Activated naive CD4-positive, alpha-beta T cell treated with anti-CD3 and anti-CD28 coated beads, Interleukin-2, amount 50 U/mL, for 24 hours (primary cell): ENCODE data around the gene HTR1B.

Experiments
- H3K27ac Mint-ChIP-seq: one replicate; pipeline ENCODE4 v1.8.0; 2021; ENCODE audit warnings: mild to moderate bottlenecking, mixed read lengths
- H3K27me3 Mint-ChIP-seq: one replicate; pipeline ENCODE4 v1.8.0; 2021; ENCODE audit warnings: mixed read lengths
- H3K36me3 Mint-ChIP-seq: one replicate; pipeline ENCODE4 v1.8.0; 2021; ENCODE audit warnings: mixed read lengths
- H3K4me1 Mint-ChIP-seq: one replicate; pipeline ENCODE4 v1.8.0; 2021; ENCODE audit warnings: mixed read lengths
- H3K4me3 Mint-ChIP-seq: one replicate; pipeline ENCODE4 v1.8.0; 2021; ENCODE audit warnings: mild to moderate bottlenecking, mixed read lengths
- H3K9me3 Mint-ChIP-seq: one replicate; pipeline ENCODE4 v1.8.0; 2021; ENCODE audit warnings: mixed read lengths

Gene HTR1B

GRCh38 chr6:77430504-77430903 lies 32.8 kb downstream of the HTR1B start:
- Mint-ChIP-seq H3K4me1 (no peaks in the 10 kb centered on the region), H3K9me3 (no peaks in the 10 kb centered on the region), H3K27ac (no peak overlapping the region), H3K4me3 (no peak overlapping the region), H3K36me3 (no peaks in the 10 kb centered on the region), H3K27me3 (no peaks in the 10 kb centered on the region)

- Mint-ChIP-seq H3K9me3 (no peaks in the 10 kb centered on the region), H3K36me3 (no peaks in the 10 kb centered on the region), H3K4me3 (no peak overlapping the region), H3K27me3 (no peaks in the 10 kb centered on the region), H3K27ac (no peak overlapping the region), H3K4me1 (no peaks in the 10 kb centered on the region)
These were observed 37.6 kb downstream of the HTR1B start for GRCh38 chr6:77425671-77426070.

GRCh38 chr6:77425216-77425615 lies 38.1 kb downstream of the HTR1B start:
- Mint-ChIP-seq H3K4me1 (no peaks in the 10 kb centered on the region), H3K9me3 (no peaks in the 10 kb centered on the region), H3K4me3 (no peak overlapping the region), H3K27ac (no peak overlapping the region), H3K36me3 (no peaks in the 10 kb centered on the region), H3K27me3 (no peaks in the 10 kb centered on the region)

GRCh38 chr6:77424761-77425160 lies 38.5 kb downstream of the HTR1B start:
- H3K4me3 Mint-ChIP-seq: no peak overlapping the region
- no peaks in the 10 kb centered on the region for H3K36me3 Mint-ChIP-seq
- no peaks in the 10 kb centered on the region for H3K4me1 Mint-ChIP-seq

GRCh38 chr6:77416839-77417238 lies 46.5 kb downstream of the HTR1B start:
- Mint-ChIP-seq H3K4me1 (no peaks in the 10 kb centered on the region), H3K27me3 (no peaks in the 10 kb centered on the region), H3K27ac (no peak overlapping the region), H3K36me3 (no peaks in the 10 kb centered on the region), H3K9me3 (no peaks in the 10 kb centered on the region), H3K4me3 (no peak overlapping the region)

More at GRCh38 chr6:77424761-77425160, 38.5 kb downstream of the HTR1B start:
- H3K27me3 Mint-ChIP-seq: no peaks in the 10 kb centered on the region
- H3K27ac Mint-ChIP-seq: no peak overlapping the region
- H3K9me3 Mint-ChIP-seq: no peaks in the 10 kb centered on the region

- Mint-ChIP-seq H3K36me3 (no peaks in the 10 kb centered on the region), H3K27me3 (no peaks in the 10 kb centered on the region), H3K4me1 (no peaks in the 10 kb centered on the region), H3K9me3 (no peaks in the 10 kb centered on the region), H3K27ac (no peak overlapping the region), H3K4me3 (no peak overlapping the region)
These were observed 47.6 kb downstream of the HTR1B start for GRCh38 chr6:77415706-77416105.
